ENCODE data around the gene RFLNA.

GRCh38 chr12:124338876-124339603 is 44.1 kb downstream of the RFLNA start:
- TF ChIP-seq CTCF (conservative IDR thresholded peaks at IDR 0.05; ENCODE audit: low read depth, low read length) (no peak), SMC3 (IDR thresholded peaks at IDR 0.05; ENCODE audit: low read depth, low read length) (no peak), POLR2A (IDR thresholded peaks at IDR 0.05; ENCODE audit: low read depth, low read length) (no peak), USF2 (IDR thresholded peaks at IDR 0.05; ENCODE audit: low read depth, low read length) (no peak), BHLHE40 (IDR thresholded peaks at IDR 0.05; ENCODE audit: low read depth, low read length) (no peak)

Data from IMR-90 (cell line).